HG03097 (cell line): ENCODE measurements around the gene ACOX2.

Experiments used
- ATAC-seq: cut with Tn5 transposase; IDR thresholded peaks from one replicate; pipeline ENCODE4 v1.9.1; 2021; ENCODE audit not compliant: unreplicated experiment, low FRiP score

Gene ACOX2

DNA sequence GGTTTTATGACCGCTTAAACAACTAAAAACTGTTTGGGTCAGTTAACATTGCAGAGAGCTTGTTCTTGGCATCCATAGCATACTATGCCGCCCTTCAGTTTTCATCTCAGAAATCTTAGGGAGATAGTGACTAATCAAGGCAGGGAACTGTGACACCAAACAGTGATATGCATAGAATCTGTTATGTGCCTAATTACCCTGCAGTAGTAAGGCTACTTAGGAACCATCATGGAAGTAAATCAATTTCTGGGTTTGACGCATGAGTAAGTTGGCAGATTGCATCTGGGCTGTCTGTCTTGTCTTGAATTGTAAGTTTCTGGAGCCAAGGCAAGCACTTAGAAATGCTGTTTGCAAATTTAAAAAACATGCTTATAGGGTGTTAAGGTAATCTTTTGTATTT is 22.6 kb downstream of the ACOX2 start:
- ATAC-seq: no peak

DNA sequence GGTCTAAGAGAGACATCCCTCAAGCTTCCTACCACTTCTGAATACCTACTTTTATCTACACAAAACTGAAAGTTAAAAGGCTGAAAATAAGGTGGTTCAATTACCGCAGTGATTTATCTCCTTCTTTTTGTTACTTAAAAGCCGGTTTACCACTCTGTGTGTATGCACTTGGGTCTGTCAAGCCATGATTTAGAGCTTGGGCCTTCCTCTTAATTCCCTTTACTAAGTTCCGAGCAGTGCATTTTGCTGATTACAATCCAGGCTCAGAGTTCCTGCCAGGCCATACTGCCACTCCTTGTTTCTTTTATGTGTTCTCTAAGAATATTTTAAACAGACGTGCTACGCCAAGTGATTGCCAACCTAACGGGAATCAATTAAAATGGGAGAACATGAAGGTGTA is 28.6 kb downstream of the ACOX2 start:
- no peak for ATAC-seq

DNA sequence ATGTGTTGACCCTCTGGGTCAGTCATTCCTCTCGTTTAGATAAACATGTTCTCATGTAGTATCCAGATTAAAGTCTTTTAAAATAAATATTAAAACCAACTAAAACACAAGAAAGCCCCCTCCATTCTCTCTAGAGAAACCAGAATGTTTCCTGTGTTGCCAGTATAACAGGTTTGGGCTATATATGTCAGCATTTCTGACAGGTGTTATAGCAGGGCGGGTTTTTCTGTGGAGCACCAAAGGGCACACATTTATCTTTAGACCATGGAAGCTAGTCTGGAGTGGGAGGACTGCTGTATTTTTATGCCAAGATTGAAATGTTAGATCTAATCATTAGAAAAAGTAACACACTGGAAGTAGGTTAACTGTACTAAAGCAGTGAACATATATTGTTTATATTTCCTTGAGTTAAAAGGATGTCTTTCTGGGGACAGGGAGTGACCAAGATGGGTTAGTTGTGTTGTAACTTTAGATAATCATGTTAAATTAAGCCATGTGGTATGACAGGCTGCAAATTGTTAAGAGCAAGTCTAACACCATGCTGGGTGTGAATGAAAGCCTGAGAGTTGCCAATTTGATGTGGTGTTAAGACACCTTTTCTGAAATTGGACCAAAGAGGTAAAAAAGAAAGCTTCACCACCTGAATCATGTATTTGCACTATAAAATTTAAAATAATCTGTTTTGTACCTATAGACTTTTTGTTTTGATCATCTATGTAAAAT is 29.5 kb downstream of the ACOX2 start:
- no peak for ATAC-seq

DNA sequence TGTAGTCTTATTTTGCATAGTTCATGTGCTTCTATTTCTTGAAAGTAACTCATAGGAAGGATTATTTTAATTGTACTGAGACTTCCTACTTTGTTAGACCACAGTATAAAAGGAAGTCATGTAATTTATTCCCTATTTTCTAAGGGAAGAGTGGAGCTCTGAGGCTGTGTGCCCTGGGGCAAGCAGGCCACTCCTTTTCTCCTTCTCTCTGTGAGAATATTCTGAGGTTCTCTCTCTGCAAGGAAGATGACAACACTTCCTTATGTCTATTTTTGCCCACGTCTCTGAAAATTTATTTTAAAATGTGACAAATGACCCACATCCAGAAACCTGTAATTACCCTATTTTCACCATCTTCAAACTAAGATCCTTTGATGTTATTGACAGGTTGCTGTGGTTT is 34.1 kb downstream of the ACOX2 start:
- ATAC-seq: no peak

DNA sequence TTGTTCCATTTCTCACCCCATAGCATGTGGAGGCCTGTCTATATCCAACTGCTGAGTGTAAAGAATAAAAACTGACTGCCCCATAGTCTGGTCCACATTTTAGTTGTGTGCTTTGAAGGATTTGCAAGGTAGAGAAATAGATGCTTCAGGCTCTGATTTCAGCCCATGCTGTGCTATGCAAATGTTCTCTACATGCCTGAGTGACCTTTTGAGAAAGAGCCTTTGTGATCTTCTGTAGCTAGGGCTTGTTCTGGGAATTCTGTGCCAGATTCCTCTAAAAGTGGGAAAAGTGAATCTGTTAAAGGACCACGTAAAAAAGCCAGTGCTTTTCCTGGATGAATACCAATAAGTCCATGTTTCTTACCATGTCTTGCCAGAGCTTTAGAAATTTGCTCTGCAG is 39.9 kb downstream of the ACOX2 start:
- ATAC-seq: no peak

DNA sequence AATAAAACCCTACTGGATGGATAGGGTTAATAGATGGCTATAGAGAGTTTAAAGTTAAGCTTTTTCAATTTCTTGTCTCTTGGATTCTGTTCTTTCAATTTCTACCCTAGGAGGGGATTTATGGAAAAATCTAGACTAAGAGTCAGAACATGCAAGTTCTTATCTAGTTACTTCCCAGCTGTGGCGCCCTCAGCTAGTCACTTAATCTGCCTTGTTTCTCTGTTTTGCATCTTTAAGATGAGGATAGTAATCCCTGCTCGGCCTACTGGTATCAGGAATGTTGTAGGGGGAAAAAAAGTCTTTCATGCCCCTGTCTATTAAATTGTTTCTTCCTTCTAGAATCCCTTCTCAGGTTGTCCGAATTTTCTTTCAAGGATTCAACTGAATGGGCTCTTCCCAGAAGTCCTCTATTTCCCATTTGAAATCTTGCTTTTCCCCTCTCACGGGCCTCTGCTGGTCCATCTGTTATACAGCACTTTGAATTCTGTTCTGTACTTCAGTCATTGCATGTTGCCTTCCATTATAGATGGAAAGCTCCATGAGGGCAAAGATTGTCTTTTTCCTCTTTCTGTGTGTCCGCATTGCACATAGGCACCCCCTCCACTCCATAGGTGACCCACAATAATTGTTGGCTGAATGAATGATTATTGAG is 40.7 kb downstream of the ACOX2 start:
- ATAC-seq: no peak

DNA sequence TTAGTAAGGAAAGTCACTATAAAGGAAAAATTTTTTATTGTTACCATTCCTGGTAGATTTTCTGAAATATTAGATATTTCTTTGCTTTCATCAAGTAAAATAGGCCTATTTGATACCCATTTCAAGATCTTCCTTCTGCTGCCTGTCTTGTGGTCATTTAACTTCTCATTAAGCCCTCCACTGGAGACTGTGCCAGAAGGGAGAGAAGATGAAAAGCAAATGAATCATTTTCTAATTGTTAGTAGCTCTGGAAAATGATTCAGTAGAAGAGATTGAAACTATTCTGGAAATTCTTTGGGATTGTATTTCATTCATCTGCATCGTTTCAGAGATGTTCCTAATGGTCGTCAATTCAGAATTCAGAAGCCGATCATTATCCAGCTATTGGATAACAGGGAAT is 41.9 kb downstream of the ACOX2 start:
- no peak for ATAC-seq

DNA sequence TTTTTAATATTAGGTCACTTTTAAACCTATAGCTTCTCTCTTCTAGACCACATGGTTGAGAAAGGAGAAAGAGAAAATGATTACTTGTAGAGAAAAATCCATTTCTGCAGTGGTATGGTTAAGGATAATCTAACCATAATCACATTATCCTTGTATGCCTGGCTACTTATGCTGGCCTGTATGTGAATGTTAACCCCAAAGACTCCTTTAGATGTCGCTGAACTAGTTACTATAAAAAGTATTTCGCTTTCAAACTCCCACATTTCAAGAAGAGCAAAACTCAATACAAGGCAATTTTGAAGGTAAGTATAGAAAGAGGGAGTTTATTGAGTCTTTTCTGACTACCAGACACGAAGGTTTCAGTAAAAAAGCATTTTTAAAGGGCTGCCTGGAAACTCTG is 42.9 kb downstream of the ACOX2 start:
- no peak for ATAC-seq

DNA sequence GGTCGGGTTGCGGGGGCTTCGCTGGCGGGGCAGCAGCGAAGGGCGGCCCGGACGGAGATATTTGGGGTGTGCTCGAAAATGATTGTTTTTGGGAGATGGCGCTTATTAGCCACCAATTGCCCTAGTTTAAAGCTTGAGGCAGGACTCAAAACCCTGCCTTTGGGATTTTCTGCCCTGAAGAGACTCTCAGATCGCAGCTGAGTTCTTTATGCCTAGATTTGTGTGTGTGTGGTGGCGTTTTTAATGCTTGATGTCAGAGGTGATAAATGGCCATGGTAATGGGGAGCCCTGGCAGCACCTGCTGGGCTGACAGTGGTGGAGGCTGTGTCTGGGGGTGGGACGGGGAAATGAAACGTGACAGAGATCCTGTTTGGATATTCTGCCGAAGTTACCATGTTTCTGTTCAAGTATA is 44.5 kb downstream of the ACOX2 start:
- ATAC-seq: no peak

DNA sequence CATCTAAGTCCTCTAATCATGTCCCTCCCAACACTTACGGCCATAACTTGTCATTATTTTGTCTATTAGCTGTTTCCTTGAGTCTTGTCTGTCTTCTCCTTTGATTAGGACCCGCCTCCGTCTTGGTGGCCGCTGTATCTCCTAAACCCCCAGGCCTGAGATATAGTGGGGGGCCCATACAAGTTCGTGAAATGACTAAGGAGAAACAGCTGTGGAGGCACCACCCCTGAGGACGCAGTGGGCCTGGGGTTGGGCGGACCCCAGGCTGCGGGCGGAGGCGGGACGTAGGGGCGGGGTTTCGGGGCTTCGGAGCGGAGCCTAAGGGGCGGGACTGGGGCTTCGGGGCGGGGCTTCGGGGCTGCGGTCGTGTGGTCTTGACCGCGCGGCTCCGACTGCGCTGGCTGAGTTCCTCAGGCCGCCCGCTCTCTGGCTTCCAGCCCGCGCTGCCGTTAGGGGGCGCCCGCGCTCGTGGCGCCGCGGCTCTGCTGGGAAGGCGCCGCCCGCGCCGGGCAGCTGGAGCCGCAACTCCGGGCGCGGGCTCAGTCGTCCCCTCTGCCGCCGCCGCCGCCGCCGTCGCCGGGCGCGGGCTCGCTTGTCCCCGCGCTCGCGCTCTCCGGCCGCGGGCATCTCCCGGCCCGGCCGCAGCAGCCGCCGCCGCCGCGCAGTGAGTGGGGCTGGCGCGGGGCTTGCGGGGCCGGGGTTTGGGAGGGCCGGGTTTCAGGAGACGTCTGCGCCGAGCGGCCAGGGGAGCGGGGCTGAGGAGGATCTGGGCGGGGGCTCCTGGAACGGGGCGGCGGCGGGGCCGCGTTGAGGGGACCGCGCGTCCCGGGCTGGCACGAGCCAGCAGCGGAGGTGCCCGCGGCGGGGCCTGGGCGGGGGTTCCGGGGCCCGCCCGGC is 45.2 kb downstream of the ACOX2 start, which contains the start of gene KCTD6:
Gene KCTD6 (plus strand): TSS at position 591 of the 897 bp plus-strand sequence. CDS start 6,660 bp downstream, outside the sequence.
- peak; percentile 93 for ATAC-seq

DNA sequence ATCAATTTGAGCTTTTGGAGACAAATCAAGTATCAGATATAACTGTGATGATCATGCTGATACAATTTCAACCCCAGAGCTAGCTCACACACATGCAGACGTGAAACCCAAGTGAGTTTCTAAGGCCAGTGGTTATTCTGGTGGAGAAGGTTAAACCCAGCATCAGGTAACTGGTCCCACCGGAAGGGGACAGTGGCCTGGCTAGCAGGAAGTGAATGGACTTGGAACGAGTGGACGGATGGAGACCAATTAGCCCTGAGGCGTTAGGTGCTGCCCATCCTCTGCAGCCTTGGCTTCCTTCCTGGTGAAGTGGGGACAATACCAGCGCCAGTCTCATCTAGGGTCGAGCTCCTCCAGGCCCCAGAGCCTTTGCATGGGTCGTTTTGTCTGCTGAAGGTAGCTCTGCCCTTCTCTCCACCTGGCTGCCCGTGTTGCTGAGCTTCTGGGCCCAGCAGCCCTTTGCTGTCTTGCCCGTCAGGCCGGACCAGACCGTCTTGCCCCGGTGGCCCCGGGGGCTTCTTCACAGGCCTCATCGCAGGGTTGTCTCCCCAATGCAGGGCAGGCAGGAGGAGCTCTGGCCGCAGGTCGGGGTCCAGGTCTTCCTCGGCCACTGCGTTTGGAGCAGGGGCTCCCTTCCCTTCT is 46.0 kb downstream of the ACOX2 start:
- ATAC-seq: no peak

DNA sequence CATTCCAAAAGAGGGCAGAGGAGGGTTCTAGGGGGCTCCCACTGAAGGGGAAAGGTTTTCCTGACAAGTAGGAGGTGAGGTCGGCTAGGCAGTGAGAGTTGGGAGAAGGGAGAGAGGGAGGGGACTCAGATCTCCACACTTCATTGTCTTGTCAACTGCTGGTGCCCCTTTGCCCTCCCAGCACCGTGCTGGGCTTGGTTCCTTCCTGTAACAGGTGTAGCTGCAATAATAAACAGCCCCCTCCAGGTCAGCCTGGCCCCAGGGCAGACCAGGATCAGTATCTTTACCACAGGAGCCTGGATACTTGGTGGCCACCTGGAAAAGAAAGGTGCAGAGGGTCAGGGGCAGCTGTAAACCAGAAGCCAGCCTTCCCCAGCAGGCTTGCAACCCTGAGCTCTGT is 48.0 kb downstream of the ACOX2 start:
- no peak for ATAC-seq

DNA sequence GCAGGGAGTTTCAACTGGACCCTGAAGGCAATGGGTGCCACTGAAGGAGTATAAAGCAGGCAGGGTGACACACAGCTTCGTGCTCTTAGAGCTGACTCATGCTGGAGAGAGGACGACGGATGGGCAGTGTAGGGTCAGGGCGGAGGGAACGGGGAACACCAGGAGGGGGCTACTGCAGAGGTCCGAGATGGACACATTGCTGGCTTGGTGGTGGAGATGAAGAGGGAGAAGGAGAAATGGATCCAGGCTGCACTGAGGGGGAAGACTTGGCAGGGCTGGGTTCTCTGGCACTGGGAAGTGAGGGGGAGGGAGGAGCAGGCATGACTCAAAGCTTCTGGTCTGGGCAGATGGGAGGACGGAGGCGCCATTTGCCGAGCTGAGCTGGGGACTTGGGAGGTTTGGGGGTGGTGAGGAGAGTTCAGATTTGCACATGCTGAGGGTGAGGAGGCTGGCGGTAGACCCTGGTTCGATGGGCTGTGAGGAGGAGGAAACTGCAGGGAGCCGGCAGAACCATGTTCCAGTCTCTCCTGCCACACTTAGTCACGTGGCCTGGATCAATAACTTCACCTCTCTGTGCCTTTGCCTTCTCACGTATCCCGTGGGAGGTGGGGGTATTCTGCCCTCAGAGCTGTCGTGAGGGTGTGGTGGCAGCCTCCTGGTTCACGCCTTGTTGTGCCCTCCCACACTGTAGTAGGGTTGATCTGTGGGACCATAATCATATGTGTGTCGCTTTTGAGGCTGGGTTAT is 49.7 kb downstream of the ACOX2 start:
- no peak for ATAC-seq

DNA sequence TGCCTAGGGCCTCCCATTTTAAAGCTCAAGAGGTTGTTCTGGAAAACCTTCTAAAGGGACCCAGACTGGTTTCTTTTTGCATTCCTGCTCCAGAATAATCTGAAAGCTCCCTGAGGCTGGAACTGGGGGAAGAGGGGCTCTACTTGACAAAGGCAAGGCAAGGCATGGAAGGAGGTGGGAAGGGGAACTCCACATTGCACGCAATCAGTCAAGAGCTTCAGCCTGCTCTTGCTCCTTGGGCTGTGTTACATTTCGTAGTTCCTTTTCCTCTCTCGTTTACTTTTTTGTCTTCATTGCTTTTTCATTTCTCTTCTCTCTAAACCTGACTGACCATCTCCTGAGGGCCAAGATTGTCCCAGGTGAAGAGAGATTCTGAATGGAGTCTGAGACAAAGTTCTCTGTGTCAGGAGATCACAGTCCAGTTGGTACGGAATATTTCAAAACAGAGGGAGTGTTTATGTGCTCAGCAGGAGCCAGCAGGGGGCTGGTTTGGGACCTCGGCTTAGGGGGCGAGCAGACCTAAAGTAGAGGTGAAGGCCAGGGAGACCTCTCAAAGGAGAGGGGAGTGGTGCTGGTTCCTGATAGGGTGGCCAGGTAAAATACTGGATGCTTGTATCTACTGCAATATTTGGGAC is 51.1 kb downstream of the ACOX2 start:
- ATAC-seq: no peak

DNA sequence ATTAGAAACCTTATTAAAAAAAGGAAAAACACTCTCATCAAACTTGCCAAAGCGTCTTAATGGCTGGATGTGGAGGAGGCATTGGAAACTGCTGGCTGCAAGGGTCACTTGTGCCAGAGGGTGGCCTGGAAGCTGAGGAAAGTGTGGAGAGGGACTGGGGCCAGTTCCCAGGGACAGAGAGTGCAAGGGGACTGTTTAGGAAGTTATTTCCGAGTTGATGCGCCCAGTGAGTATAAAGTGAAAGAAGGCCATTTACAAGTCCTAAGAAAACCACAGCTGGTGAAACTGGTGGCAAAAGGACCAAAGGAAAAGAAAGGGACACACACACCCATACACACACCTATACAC is 52.3 kb downstream of the ACOX2 start:
- no peak for ATAC-seq

DNA sequence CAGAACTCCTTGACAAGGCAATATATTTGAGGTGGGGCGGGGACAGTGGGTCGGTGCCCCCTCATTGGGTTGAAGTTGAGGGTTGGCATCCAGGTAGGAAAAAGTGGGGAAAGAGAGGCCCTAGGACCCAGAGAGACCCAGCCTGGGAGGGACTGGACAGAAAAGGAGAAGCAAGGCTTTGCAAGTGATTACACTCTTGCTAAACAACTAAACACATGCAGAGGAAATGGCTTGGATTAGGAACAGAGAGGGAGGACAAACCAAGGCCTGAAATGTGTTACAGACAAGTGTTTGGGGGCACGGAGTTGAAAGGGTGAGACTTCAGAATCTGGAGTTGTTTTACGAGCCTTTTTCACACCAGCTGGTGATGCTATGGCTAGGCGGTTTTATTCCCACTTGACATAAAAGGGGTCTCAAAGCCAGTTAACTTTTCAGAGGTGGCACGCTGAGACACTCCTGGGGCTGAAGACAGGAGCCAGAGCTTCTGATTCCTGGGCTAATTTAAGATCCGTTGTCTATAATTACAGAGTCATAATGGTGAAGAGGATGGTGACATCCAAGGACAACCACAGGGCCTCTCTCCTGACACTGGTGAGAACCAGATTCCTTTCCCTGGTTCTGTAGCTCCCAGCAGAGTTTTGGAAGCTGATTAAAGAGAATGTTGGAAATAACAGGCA is 52.8 kb downstream of the ACOX2 start:
- ATAC-seq: no peak

DNA sequence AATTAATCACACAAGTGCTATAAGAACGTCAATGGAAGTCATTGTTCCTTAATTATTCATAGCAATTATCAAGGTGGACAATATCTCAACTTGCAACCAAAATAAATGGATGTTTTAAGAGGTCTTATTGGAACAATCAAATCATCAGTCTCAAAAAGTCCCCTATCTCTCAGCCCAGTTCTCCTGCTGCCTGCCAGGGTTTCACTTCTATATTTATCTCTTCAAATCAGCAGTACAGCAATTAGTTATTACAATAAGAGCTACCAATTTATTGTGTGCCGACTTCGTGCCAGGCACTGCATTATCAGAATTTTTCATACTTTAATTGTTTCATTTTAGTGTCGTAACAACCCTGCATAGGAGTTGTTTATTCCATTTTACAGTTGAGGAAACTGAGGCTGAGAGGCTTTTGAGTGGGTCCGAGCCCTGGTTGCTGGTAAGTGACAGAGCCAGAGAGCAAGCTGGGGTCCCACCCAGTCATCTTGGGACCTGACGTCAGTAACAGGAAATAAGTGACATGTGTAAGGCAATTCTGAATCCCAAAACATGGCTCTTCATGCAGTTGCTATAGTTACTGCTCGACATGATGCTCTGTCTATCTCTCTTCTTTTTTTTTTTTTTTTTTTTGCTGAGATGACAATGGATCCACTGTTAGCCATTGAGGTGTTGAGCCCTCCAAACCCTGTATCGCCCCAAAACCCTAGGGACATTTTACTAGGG is 53.9 kb downstream of the ACOX2 start:
- no peak for ATAC-seq

DNA sequence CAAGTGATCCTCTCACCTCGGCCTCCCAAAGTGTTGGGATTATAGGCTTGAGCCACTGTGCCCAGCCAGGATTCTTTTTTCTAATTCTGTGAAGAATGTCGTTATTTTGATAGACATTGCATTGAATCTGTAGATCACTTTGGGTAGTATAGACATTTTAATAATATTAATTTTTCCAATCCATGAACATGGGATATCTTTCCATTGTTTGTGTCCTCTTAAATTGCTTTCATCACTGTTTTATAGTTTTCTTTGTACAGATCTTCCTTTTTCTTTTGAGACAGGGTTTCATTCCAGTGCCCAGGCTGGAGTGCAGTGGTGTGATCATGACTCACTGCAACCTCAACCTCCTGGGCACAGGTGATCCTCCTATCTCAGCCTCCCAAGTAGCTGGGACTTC is 56.7 kb downstream of the ACOX2 start:
- no peak for ATAC-seq

DNA sequence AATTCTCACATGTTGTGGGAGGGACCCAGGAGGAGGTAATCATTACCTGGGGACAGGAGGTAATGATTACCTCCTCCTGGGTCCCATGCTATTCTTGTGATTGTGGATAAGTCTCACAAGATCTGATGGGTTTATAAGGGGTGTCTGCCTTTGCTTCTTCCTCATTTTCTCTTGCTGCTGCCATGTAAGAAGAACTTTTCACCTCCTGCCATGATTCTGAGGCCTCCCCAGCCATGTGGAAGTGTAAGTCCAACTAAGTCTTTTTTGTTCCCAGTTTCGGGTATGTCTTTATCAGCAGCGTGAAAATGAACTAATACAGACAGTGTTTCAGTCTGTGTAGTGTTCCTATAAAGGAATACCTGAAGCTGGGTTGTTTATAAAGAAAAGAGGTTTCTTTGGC is 58.2 kb downstream of the ACOX2 start:
- no peak for ATAC-seq
